Bladder microvascular endothelial cell (primary cell): ENCODE measurements around the gene FBXO4. TPM values are rescaled to one million over a fixed set of nuclear protein-coding genes. Genes with fewer than 3 reads are reported as not detected.

ENCODE experiments used
- total RNA-seq: library from RNA; depleted of rRNA; stranded (reverse); fragments of >200 nt; gene quantifications from 2 replicates; pipeline ENCODE4 v1.2.3, GENCODE V29; 2014

Gene FBXO4
- total RNA-seq = 6.4 and 8.1 TPM in 2 replicates

GRCh38 chr5:41924872-41925554 is at the start of gene FBXO4:
TSS of gene FBXO4 (plus strand) at chr5:41925281. CDS start at chr5:41925310, 29 bp downstream.

GRCh38 chr5:41903892-41904799 is 20.9 kb upstream of the FBXO4 start, which contains the start of gene RIMOC1:
TSS of gene RIMOC1 (plus strand) at chr5:41904344. CDS start at chr5:41904368, 24 bp downstream.

Other genes starting within 250 kb of the FBXO4 start
- 32.1 and 61.2 TPM in 2 replicates for gene OXCT1, start 54.9 kb upstream of the FBXO4 start, total RNA-seq
- 7.8 and 14.8 TPM in 2 replicates for gene RIMOC1, start 20.9 kb upstream of the FBXO4 start, total RNA-seq